HepG2 (cell line): ENCODE measurements around the gene TUBG1. TPM values are rescaled to one million over a fixed set of nuclear protein-coding genes. Genes with fewer than 3 reads are reported as not detected.

Source experiments
- ATF1 ChIP-seq: IDR thresholded peaks from 2 replicates; pipeline ENCODE4 v1.6.1; 2016; ENCODE audit warnings: mild to moderate bottlenecking, control low read depth
- CCAR2 ChIP-seq: fragments of 200-400 bp; formaldehyde crosslinking; optimal IDR thresholded peaks from 2 replicates; pipeline ENCODE3; 2018; ENCODE audit warnings: low read depth, mild to moderate bottlenecking, low read length, moderate library complexity
- GZF1 ChIP-seq: sonication (generic); formaldehyde crosslinking; IDR thresholded peaks from 2 replicates; pipeline ENCODE4 v1.5.1; 2020; ENCODE audit warnings: mild to moderate bottlenecking, missing genetic modification reagents
- HMG20B ChIP-seq: conservative IDR thresholded peaks from 2 replicates; pipeline ENCODE4 v1.6.1; 2016; ENCODE audit warnings: missing genetic modification reagents, missing compliant biosample characterization
- MTA1 ChIP-seq: sonication (generic); formaldehyde crosslinking; IDR thresholded peaks from 2 replicates; pipeline ENCODE4 v1.4.0; 2020; ENCODE audit warnings: missing genetic modification reagents, mild to moderate bottlenecking, borderline replicate concordance
- TBP ChIP-seq: sonication (generic); formaldehyde crosslinking; IDR thresholded peaks from 2 replicates; pipeline ENCODE4 v1.5.0; 2020; ENCODE audit warnings: missing genetic modification reagents
- TMF1 ChIP-seq: sonication (generic); formaldehyde crosslinking; IDR thresholded peaks from 2 replicates; pipeline ENCODE4 v1.8.1; 2022; ENCODE audit warnings: low read depth, missing genetic modification reagents
- ZNF263 ChIP-seq: sonication (generic); formaldehyde crosslinking; IDR thresholded peaks from 2 replicates; pipeline ENCODE4 v1.4.0; 2020; ENCODE audit warnings: missing genetic modification reagents
- ZNF30 ChIP-seq: sonication (generic); formaldehyde crosslinking; IDR thresholded peaks from 2 replicates; pipeline ENCODE4 v1.5.0; 2020; ENCODE audit warnings: mild to moderate bottlenecking, missing genetic modification reagents
- ZNF552 ChIP-seq: sonication (generic); formaldehyde crosslinking; IDR thresholded peaks from 2 replicates; pipeline ENCODE4 v1.9.0; 2022; ENCODE audit warnings: missing genetic modification reagents, mild to moderate bottlenecking, borderline replicate concordance
- ZNF773 ChIP-seq: sonication (generic); formaldehyde crosslinking; IDR thresholded peaks from 2 replicates; pipeline ENCODE4 v1.4.0; 2020; ENCODE audit warnings: missing genetic modification reagents, borderline replicate concordance
- ZSCAN22 ChIP-seq: sonication (generic); formaldehyde crosslinking; IDR thresholded peaks from 2 replicates; pipeline ENCODE4 v1.4.0; 2020; ENCODE audit warnings: mild to moderate bottlenecking, missing genetic modification reagents
- polyA plus RNA-seq, 8 experiments: library from polyadenylated mRNA; depleted of rRNA in 3 of 8; stranded (reverse) in 7 of 8; unstranded in 1 of 8; fragments of >200 nt; fragmentation: Illumina TruSeq in 4 of 8; extraction: Trizol in 4 of 8; gene quantifications; 2 replicates each; pipeline versions ENCODE4 v1.2.1 to v1.2.3, GENCODE V29; 2011 to 2016; ENCODE audit warnings: low read depth in 4 of 8, missing spikeins in 1 of 8, mixed read lengths in 1 of 8; ENCODE audit not compliant: insufficient read depth in 1 of 8
- total RNA-seq, 5 experiments: library from RNA; depleted of rRNA; stranded (reverse); fragments of >200 nt; fragmentation: Illumina TruSeq; extraction: Trizol; gene quantifications; 2 replicates each; pipeline ENCODE4 v1.2.3, GENCODE V29; 2016; ENCODE audit warnings: low read depth in 1 of 5
- TF ChIP-seq, protein P1 (sequence below): sonication (generic); formaldehyde crosslinking; IDR thresholded peaks from 2 replicates; pipeline ENCODE4 v1.4.0; 2020; ENCODE audit warnings: missing genetic modification reagents
- TF ChIP-seq, protein P2 (sequence below), 2 experiments: fragments of 450-650 bp in 1 of 2; sonication (generic) in 1 of 2; formaldehyde crosslinking; IDR thresholded peaks; 2 replicates each; pipeline versions ENCODE4 v1.5.0 to v1.8.0; 2020 to 2022; ENCODE audit warnings: mild to moderate bottlenecking in 1 of 2, missing genetic modification reagents in 1 of 2
- TF ChIP-seq, protein P3 (sequence below): sonication (generic); formaldehyde crosslinking; IDR thresholded peaks from 2 replicates; pipeline ENCODE4 v1.5.0; 2020; ENCODE audit warnings: mild to moderate bottlenecking, missing genetic modification reagents, borderline replicate concordance
- TF ChIP-seq, protein P4 (sequence below): sonication (generic); formaldehyde crosslinking; conservative IDR thresholded peaks from 2 replicates; pipeline ENCODE4 v1.8.0; 2022; ENCODE audit warnings: missing genetic modification reagents

TUBG1 gene
- total and polyA plus RNA-seq, 2 of the 13 experiments (the other 11 are each of a cell fraction or from before 2014, with no cell fraction given) = 74.1 to 137 TPM

DNA sequence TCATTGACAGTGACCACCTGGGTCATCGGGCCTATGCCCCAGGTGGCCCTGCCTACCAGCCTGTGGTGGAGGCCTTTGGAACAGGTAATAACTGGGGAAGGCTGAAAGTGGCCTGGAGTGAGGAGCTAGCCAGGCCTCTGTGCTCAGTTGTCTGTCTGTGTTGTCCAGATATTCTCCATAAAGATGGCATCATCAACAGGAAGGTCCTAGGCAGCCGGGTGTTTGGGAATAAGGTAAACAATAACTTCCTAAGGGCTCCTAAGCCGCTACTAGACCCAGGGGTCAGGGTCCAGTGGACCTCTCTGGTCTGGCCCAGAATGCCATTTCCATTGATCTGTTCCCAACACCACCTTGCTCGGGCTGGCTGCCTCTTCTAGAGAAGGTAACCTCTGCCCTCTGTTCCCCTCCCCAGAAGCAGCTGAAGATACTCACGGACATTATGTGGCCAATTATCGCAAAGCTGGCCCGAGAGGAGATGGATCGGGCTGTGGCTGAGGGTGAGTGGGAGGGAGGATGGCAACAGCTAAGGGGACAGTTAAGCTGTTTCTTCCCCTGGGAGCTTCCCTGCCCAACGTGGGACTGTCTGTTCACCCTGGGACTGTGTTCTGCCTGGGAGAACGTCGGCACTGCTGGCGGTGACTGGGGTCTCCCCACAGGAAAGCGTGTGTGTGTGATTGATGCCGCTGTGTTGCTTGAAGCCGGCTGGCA lies 44.5 kb upstream of the TUBG1 start (continued):
- TF ChIP-seq, protein P1, sequence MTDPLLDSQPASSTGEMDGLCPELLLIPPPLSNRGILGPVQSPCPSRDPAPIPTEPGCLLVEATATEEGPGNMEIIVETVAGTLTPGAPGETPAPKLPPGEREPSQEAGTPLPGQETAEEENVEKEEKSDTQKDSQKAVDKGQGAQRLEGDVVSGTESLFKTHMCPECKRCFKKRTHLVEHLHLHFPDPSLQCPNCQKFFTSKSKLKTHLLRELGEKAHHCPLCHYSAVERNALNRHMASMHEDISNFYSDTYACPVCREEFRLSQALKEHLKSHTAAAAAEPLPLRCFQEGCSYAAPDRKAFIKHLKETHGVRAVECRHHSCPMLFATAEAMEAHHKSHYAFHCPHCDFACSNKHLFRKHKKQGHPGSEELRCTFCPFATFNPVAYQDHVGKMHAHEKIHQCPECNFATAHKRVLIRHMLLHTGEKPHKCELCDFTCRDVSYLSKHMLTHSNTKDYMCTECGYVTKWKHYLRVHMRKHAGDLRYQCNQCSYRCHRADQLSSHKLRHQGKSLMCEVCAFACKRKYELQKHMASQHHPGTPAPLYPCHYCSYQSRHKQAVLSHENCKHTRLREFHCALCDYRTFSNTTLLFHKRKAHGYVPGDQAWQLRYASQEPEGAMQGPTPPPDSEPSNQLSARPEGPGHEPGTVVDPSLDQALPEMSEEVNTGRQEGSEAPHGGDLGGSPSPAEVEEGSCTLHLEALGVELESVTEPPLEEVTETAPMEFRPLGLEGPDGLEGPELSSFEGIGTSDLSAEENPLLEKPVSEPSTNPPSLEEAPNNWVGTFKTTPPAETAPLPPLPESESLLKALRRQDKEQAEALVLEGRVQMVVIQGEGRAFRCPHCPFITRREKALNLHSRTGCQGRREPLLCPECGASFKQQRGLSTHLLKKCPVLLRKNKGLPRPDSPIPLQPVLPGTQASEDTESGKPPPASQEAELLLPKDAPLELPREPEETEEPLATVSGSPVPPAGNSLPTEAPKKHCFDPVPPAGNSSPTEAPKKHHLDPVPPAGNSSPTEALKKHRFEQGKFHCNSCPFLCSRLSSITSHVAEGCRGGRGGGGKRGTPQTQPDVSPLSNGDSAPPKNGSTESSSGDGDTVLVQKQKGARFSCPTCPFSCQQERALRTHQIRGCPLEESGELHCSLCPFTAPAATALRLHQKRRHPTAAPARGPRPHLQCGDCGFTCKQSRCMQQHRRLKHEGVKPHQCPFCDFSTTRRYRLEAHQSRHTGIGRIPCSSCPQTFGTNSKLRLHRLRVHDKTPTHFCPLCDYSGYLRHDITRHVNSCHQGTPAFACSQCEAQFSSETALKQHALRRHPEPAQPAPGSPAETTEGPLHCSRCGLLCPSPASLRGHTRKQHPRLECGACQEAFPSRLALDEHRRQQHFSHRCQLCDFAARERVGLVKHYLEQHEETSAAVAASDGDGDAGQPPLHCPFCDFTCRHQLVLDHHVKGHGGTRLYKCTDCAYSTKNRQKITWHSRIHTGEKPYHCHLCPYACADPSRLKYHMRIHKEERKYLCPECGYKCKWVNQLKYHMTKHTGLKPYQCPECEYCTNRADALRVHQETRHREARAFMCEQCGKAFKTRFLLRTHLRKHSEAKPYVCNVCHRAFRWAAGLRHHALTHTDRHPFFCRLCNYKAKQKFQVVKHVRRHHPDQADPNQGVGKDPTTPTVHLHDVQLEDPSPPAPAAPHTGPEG (CRISPR knock-in tag) = no peak
- TF ChIP-seq ZSCAN22 = no peak
- no peak for TF ChIP-seq ZNF263 (CRISPR knock-in tag)
- no peak for TF ChIP-seq ATF1 (CRISPR knock-in tag)
- TF ChIP-seq, protein P2, sequence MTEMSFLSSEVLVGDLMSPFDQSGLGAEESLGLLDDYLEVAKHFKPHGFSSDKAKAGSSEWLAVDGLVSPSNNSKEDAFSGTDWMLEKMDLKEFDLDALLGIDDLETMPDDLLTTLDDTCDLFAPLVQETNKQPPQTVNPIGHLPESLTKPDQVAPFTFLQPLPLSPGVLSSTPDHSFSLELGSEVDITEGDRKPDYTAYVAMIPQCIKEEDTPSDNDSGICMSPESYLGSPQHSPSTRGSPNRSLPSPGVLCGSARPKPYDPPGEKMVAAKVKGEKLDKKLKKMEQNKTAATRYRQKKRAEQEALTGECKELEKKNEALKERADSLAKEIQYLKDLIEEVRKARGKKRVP (CRISPR knock-in tag; IDR thresholded peaks at IDR 0.05) = no peak
- peak; percentile 80 for TF ChIP-seq HMG20B
- TF ChIP-seq, protein P3, sequence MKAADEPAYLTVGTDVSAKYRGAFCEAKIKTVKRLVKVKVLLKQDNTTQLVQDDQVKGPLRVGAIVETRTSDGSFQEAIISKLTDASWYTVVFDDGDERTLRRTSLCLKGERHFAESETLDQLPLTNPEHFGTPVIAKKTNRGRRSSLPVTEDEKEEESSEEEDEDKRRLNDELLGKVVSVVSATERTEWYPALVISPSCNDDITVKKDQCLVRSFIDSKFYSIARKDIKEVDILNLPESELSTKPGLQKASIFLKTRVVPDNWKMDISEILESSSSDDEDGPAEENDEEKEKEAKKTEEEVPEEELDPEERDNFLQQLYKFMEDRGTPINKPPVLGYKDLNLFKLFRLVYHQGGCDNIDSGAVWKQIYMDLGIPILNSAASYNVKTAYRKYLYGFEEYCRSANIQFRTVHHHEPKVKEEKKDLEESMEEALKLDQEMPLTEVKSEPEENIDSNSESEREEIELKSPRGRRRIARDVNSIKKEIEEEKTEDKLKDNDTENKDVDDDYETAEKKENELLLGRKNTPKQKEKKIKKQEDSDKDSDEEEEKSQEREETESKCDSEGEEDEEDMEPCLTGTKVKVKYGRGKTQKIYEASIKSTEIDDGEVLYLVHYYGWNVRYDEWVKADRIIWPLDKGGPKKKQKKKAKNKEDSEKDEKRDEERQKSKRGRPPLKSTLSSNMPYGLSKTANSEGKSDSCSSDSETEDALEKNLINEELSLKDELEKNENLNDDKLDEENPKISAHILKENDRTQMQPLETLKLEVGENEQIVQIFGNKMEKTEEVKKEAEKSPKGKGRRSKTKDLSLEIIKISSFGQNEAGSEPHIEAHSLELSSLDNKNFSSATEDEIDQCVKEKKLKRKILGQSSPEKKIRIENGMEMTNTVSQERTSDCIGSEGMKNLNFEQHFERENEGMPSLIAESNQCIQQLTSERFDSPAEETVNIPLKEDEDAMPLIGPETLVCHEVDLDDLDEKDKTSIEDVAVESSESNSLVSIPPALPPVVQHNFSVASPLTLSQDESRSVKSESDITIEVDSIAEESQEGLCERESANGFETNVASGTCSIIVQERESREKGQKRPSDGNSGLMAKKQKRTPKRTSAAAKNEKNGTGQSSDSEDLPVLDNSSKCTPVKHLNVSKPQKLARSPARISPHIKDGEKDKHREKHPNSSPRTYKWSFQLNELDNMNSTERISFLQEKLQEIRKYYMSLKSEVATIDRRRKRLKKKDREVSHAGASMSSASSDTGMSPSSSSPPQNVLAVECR (CRISPR knock-in tag) = peak; percentile 70; the same call in 1 of the 2 replicates
- no peak for TF ChIP-seq ZNF30
- 0 out of 2 replicates have a peak, but pooled peaks have one; percentile 25 for TF ChIP-seq ZNF773 (CRISPR knock-in tag)
- TF ChIP-seq TMF1 (CRISPR knock-in tag) = no peak; the same call in 1 of the 2 replicates
- no peak for TF ChIP-seq ZNF552 (CRISPR knock-in tag)
- no peak for TF ChIP-seq CCAR2
- peak; percentile 76; the same call in 1 of the 2 replicates for TF ChIP-seq MTA1
- TF ChIP-seq, protein P4, sequence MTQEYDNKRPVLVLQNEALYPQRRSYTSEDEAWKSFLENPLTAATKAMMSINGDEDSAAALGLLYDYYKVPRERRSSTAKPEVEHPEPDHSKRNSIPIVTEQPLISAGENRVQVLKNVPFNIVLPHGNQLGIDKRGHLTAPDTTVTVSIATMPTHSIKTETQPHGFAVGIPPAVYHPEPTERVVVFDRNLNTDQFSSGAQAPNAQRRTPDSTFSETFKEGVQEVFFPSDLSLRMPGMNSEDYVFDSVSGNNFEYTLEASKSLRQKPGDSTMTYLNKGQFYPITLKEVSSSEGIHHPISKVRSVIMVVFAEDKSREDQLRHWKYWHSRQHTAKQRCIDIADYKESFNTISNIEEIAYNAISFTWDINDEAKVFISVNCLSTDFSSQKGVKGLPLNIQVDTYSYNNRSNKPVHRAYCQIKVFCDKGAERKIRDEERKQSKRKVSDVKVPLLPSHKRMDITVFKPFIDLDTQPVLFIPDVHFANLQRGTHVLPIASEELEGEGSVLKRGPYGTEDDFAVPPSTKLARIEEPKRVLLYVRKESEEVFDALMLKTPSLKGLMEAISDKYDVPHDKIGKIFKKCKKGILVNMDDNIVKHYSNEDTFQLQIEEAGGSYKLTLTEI (CRISPR knock-in tag) = no peak
- no peak for TF ChIP-seq GZF1 (CRISPR knock-in tag)
- TF ChIP-seq TBP (CRISPR knock-in tag) = no peak
